GM23338 (cell line): ENCODE results near the gene CDC42BPA. TPM values are rescaled to one million over a fixed set of nuclear protein-coding genes. Genes with fewer than 3 reads are reported as not detected.
"Not testable (repeated sequence)": the region's sequence is repeated elsewhere in the genome, so short reads cannot be mapped to it uniquely, and the experiment has no call there.

Experiments
- ATAC-seq: fragments of 200-7000 bp; cut with Tn5 transposase; 3 replicates; pipeline ENCODE4 v1.9.1; 2020
- DNase-seq: peaks from one replicate; pipeline ENCODE4 v3.0.0-alpha.2; 2015; ENCODE audit warnings: low spot score
- H2AFZ ChIP-seq: fragments of 200-600 bp; sonication (generic); 2 replicates; pipeline ENCODE4 v1.8.0; 2016; ENCODE audit warnings: antibody characterized with exemption, mild to moderate bottlenecking, moderate library complexity
- H3F3A ChIP-seq: fragments of 200-600 bp; sonication (generic); replicated peaks from 2 replicates; pipeline ENCODE4 v1.8.0; 2017; ENCODE audit warnings: antibody characterized with exemption, mixed run types, low read depth
- H3K27ac ChIP-seq: fragments of 200-600 bp; sonication (generic); 2 replicates; pipeline ENCODE4 v1.6.1; 2016; ENCODE audit warnings: low read depth
- H3K27me3 ChIP-seq: fragments of 200-600 bp; sonication (generic); 2 replicates; pipeline ENCODE4 v1.8.0; 2016; ENCODE audit warnings: mild to moderate bottlenecking, mixed run types, moderate library complexity; ENCODE audit not compliant: insufficient read depth
- H3K36me3 ChIP-seq: fragments of 200-600 bp; sonication (generic); 2 replicates; pipeline ENCODE4 v1.8.0; 2016; ENCODE audit warnings: mild to moderate bottlenecking; ENCODE audit not compliant: insufficient read depth
- H3K4me1 ChIP-seq: fragments of 200-600 bp; sonication (generic); 2 replicates; pipeline ENCODE4 v1.8.0; 2016; ENCODE audit warnings: mild to moderate bottlenecking, moderate library complexity; ENCODE audit not compliant: insufficient read depth
- H3K4me2 ChIP-seq: fragments of 200-600 bp; sonication (generic); 2 replicates; pipeline ENCODE4 v1.7.1; 2017; ENCODE audit warnings: mixed run types
- H3K4me3 ChIP-seq: fragments of 200-600 bp; sonication (generic); 2 replicates; pipeline ENCODE4 v1.6.1; 2016; ENCODE audit warnings: mixed run types
- H3K79me2 ChIP-seq: fragments of 200-600 bp; sonication (generic); replicated peaks from 2 replicates; pipeline ENCODE4 v1.8.0; 2017; ENCODE audit warnings: mild to moderate bottlenecking; ENCODE audit not compliant: insufficient read depth
- H3K9me2 ChIP-seq: fragments of 200-600 bp; sonication (generic); 2 replicates; pipeline ENCODE4 v1.8.0; 2017; ENCODE audit not compliant: insufficient read depth
- H4K20me1 ChIP-seq: fragments of 200-600 bp; sonication (generic); replicated peaks from 2 replicates; pipeline ENCODE4 v1.8.0; 2017; ENCODE audit warnings: mild to moderate bottlenecking; ENCODE audit not compliant: insufficient read depth
- H3K27ac Mint-ChIP-seq: 2 replicates; pipeline ENCODE4 v1.8.0; 2020; ENCODE audit warnings: inconsistent platforms, mild to moderate bottlenecking, moderate library complexity, mixed read lengths
- H3K27me3 Mint-ChIP-seq: 3 replicates; pipeline ENCODE4 v1.8.0; 2022; ENCODE audit warnings: low read depth, mild to moderate bottlenecking, moderate library complexity, mixed read lengths, inconsistent platforms; ENCODE audit not compliant: insufficient read depth, poor library complexity
- H3K36me3 Mint-ChIP-seq: 3 replicates; pipeline ENCODE4 v1.8.0; 2021; ENCODE audit warnings: low read depth, mild to moderate bottlenecking, inconsistent platforms, moderate library complexity, mixed read lengths
- H3K4me1 Mint-ChIP-seq: 3 replicates; pipeline ENCODE4 v1.8.0; 2020; ENCODE audit warnings: mild to moderate bottlenecking, inconsistent platforms, mixed read lengths
- H3K4me3 Mint-ChIP-seq: 3 replicates; pipeline ENCODE4 v1.8.0; 2021; ENCODE audit warnings: moderate library complexity, mild to moderate bottlenecking, inconsistent platforms, mixed read lengths
- H3K9me3 Mint-ChIP-seq: 3 replicates; pipeline ENCODE4 v1.8.0; 2020; ENCODE audit warnings: moderate library complexity, mild to moderate bottlenecking, inconsistent platforms, mixed read lengths
- CREB1 ChIP-seq: fragments of 250-450 bp; sonication (Bioruptor Pico); IDR thresholded peaks from 2 replicates; pipeline ENCODE4 v1.5.0; 2020; ENCODE audit warnings: low read depth, mild to moderate bottlenecking, moderate library complexity
- ETS1 ChIP-seq: IDR thresholded peaks from 2 replicates; pipeline ENCODE4 v1.6.1; 2016; ENCODE audit warnings: antibody characterized with exemption
- EZH2 ChIP-seq: fragments of 200-600 bp; sonication (generic); IDR thresholded peaks from one replicate; pipeline ENCODE4 v1.8.0; 2017; ENCODE audit warnings: antibody characterized with exemption, mild to moderate bottlenecking, low read depth; ENCODE audit not compliant: unreplicated experiment
- EZH2phosphoT487 ChIP-seq: fragments of 200-600 bp; sonication (generic); IDR thresholded peaks from one replicate; pipeline ENCODE4 v1.8.1; 2018; ENCODE audit warnings: antibody characterized with exemption; ENCODE audit not compliant: unreplicated experiment
- JUNB ChIP-seq: IDR thresholded peaks from one replicate; pipeline ENCODE4 v1.6.1; 2016; ENCODE audit warnings: antibody characterized with exemption; ENCODE audit not compliant: unreplicated experiment
- POLR2AphosphoS5 ChIP-seq: IDR thresholded peaks from 2 replicates; pipeline ENCODE4 v1.6.1; 2016; ENCODE audit warnings: antibody characterized with exemption, low read depth
- REST ChIP-seq: IDR thresholded peaks from one replicate; pipeline ENCODE4 v1.6.1; 2018; ENCODE audit warnings: antibody characterized with exemption; ENCODE audit not compliant: unreplicated experiment
- STAT1 ChIP-seq: IDR thresholded peaks from one replicate; pipeline ENCODE4 v1.6.1; 2016; ENCODE audit warnings: antibody characterized with exemption; ENCODE audit not compliant: unreplicated experiment
- ZNF114 ChIP-seq: fragments of 250-450 bp; sonication (Bioruptor Pico); IDR thresholded peaks from 2 replicates; pipeline ENCODE4 v1.5.0; 2020; ENCODE audit warnings: mild to moderate bottlenecking, moderate library complexity
- ZNF331 ChIP-seq: fragments of 250-450 bp; sonication (Bioruptor Pico); IDR thresholded peaks from 2 replicates; pipeline ENCODE4 v1.5.0; 2020; ENCODE audit warnings: low read depth, mild to moderate bottlenecking, moderate library complexity
- ZNF462 ChIP-seq: fragments of 250-450 bp; sonication (Bioruptor Pico); IDR thresholded peaks from 2 replicates; pipeline ENCODE4 v1.5.0; 2020; ENCODE audit warnings: mild to moderate bottlenecking, moderate library complexity
- polyA plus RNA-seq: library from polyadenylated mRNA; unstranded; fragments of >200 nt; fragmentation: Nextera tagmentation; extraction: Ambion mirVana; gene quantifications from 2 replicates; pipeline ENCODE4 v1.2.1, GENCODE V29; 2016
- total RNA-seq: library from RNA; depleted of rRNA; stranded (reverse); fragments of >200 nt; shearing (Covaris generic); gene quantifications from 2 replicates; pipeline ENCODE4 v1.2.3, GENCODE V29; 2014

CDC42BPA gene
- total and polyA plus RNA-seq, 2 experiments from 2014 or later = 17.7 to 40.1 TPM

- not testable (repeated sequence) for H3K27me3 Mint-ChIP-seq, H3K4me2 ChIP-seq, H3K79me2 ChIP-seq, H4K20me1 ChIP-seq, H3K27ac ChIP-seq, H3K4me1 ChIP-seq, H3K27ac Mint-ChIP-seq, H3K4me3 ChIP-seq, H3K9me2 ChIP-seq, H3K4me3 Mint-ChIP-seq, H2AFZ ChIP-seq, H3K27me3 ChIP-seq, DNase-seq, H3K36me3 ChIP-seq, H3K4me1 Mint-ChIP-seq, ATAC-seq, H3F3A ChIP-seq
- H3K36me3 Mint-ChIP-seq = peaks cover 11% of the 10 kb centered on the region; the same call in 2 of the 3 replicates
- peaks cover 15% of the 10 kb centered on the region for H3K9me3 Mint-ChIP-seq
These were observed 17.8 kb upstream of the CDC42BPA start for GRCh38 chr1:227336136-227336535.

DNA sequence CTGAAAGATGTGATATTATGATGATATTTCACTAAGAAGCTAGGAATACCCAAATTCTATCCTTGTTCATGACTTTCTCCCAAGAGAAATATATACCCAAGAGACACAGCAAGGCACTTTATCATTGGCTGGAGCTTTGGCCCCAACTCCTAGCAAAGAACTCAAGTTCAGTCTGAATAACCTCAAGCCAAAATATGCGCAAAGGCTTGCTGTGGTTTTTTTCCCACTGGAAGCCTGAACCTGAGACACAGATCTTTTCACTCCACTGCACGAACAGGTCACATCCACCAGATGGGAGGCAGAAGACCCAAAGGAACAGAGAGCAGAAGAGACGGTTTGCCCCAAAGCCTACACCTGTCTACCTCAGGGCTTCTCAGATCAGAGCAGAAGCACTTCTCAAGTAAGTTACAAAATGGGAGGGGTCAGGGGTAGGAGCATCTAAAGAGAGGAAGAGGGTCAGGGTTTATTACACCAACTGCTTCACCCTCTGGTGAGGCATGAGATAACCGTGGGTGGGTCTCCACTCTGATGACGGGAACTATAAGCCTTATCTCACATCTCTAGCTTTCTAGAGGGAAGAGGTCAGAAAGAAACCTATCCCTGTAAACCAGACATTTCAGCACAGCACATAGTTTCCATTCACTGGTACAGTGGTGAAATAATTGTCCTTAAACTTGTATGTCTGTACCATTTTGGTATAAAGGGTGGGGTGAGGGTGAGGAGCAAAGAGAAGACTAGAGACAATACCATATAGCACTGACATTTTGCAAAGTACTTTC is 17.1 kb upstream of the CDC42BPA start:
- Histone ChIP-seq H3F3A (no peaks in the 10 kb centered on the region), H3K9me2 (no peaks in the 10 kb centered on the region), H3K27me3 (no peaks in the 10 kb centered on the region), H3K79me2 (no peaks in the 10 kb centered on the region), H4K20me1 (no peaks in the 10 kb centered on the region), H2AFZ (no peak overlapping the region), H3K4me2 (no peak overlapping the region), H3K36me3 (peaks cover 6% of the 10 kb centered on the region; the same call in 1 of the 2 replicates), H3K4me3 (no peak overlapping the region), H3K4me1 (no peaks in the 10 kb centered on the region), H3K27ac (no peak overlapping the region)
- no peak for DNase-seq
- Mint-ChIP-seq H3K4me1 (peaks cover 3% of the 10 kb centered on the region; the same call in 2 of the 3 replicates), H3K9me3 (peaks cover 15% of the 10 kb centered on the region), H3K27me3 (no peaks in the 10 kb centered on the region), H3K36me3 (peaks cover 11% of the 10 kb centered on the region; the same call in 2 of the 3 replicates), H3K4me3 (no peak overlapping the region), H3K27ac (no peak overlapping the region)
- no peak for ATAC-seq
- TF ChIP-seq STAT1 = no peak
- no peak for TF ChIP-seq CREB1 (CRISPR knock-in tag)
- TF ChIP-seq ZNF462 (CRISPR knock-in tag) = no peak
- no peak for TF ChIP-seq EZH2
- no peak for TF ChIP-seq JUNB
- TF ChIP-seq REST = no peak
- no peak for TF ChIP-seq ETS1
- TF ChIP-seq ZNF114 (CRISPR knock-in tag) = no peak
- no peak for TF ChIP-seq EZH2phosphoT487
- TF ChIP-seq POLR2AphosphoS5 = no peak
- no peak for TF ChIP-seq ZNF331 (CRISPR knock-in tag)
